Activated CD4-positive, alpha-beta T cell treated with anti-CD3 and anti-CD28 coated beads, Interleukin-2, amount 50 U/mL, for 1 hour (primary cell): ENCODE measurements around the gene PKP3.

Experiments used
- DNase-seq: peaks from one replicate; pipeline ENCODE4 v3.0.0-alpha.2; 2020

The PKP3 gene

DNA sequence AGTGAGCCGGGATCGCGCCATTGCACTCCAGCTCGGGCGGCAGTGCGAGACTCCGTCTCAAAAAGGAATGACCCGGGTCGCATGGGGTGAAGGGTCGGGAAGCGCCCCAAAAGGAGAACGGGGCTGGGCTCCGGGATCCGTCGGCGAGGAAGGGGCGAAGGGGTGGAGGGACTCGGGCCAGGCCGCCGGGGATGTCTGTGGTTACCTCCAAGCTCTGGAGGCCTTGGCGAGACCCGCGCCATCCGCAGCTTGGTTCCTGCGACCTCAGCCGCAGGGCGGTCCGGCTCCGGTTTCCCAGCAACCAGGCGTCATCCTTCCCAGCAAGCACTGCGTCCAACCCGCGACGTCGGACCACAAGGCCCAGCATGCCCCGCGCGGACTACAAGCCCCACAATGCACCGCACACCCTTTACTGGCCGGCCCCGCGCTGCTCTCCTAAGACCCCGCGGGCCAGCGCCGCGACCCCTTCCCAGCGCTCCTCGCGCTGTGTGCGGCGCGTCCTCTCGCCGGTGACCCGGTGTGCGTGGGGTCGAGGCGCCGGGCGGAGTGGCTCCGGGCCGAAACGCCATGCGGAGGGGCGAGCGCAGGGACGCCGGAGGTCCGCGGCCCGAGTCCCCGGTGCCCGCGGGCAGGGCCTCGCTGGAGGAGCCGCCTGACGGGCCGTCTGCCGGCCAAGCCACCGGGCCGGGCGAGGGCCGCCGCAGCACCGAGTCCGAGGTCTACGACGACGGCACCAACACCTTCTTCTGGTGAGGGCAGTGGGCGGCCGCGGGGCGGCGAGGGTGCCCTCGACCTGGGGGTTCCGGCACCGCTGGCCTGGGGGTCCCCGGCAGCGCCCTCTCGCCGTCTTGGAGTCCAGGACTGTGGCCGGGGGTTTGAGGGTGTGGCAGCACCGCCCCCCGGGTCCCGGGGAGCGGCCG lies 56.1 kb downstream of the PKP3 start, which contains the start of gene PTDSS2:
PTDSS2 (plus strand) TSS at position 391 of the 920 bp plus-strand sequence; CDS start at position 568, 177 bp downstream.
- peak; percentile 93 for DNase-seq

GRCh38 chr11:450809-451451 lies 56.9 kb downstream of the PKP3 start:
- peak; percentile 80 for DNase-seq

- no peak for DNase-seq
Observed at GRCh38 chr11:451738-452137, 57.7 kb downstream of the PKP3 start.

- no peak for DNase-seq
Observed at GRCh38 chr11:452203-452744, 58.3 kb downstream of the PKP3 start.

DNA sequence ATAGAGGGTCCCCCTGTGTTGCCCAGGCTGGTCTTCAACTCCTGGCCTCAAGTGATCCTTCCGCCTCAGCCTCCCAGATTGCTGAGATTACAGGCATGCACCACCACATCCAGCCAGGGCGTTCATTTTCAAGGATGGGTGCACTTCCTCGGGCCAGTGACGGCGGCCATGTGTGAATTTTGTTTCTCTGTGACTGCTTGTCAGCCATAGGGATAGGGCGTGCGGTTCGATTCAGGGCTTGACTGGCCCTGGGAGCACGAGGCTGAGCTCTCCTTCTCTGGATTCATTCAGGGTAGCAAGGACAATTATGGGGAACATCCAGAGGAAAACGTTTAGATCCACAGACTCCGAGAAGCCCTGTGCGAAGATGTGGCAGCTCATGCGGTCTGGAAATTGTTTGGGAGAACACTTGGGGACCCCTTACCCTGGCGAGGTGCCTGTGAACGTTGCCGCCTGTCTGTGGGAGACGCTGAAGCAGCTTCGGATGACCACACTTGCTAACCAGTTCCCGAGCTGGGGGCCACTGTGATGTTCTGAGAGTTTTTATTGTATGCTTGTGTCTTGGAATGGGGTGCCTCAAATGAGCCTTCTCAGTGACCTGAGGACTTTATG lies 59.0 kb downstream of the PKP3 start:
- DNase-seq: no peak

DNA sequence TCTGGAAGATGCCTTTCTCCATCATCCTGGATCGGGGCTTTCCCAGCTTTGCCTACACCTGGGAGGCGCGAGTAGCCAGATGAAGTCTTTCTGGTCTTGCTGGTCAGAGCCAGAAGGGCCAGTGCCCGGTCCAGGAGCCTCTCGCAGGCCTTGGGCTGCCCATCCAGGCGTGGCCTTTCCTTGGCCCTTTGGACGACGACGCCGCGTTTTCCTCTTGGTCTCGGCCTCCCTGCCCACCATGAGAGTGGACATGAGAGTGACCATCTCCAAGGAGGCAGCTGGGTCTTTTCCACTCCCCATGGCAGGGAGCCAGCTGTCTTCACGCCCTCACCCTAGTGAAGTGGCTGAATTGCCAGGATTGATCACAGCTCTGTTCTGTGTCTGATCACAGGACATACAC lies 59.6 kb downstream of the PKP3 start:
- no peak for DNase-seq

GRCh38 chr11:454043-454442 lies 60.0 kb downstream of the PKP3 start:
- DNase-seq: no peak
